ENCODE data around the gene BHLHE40. TPM values are rescaled to one million over a fixed set of nuclear protein-coding genes. Genes with fewer than 3 reads are reported as not detected.

The BHLHE40 gene
- total RNA-seq, 1 experiment from 2014 or later, result 39.0 TPM

GRCh38 chr3:4983739-4984510 is 4.7 kb downstream of the BHLHE40 start:
- peak; percentile 91 for DNase-seq (ENCODE audit: low read depth)

- DNase-seq (ENCODE audit: low read depth), result no peak
Measured at GRCh38 chr3:4984511-4984864, 5.3 kb downstream of the BHLHE40 start.

GRCh38 chr3:4985330-4986174 is 6.3 kb downstream of the BHLHE40 start:
- peak; percentile 89 for DNase-seq (ENCODE audit: low read depth)

GRCh38 chr3:4986175-4986781 is 7.0 kb downstream of the BHLHE40 start:
- peak; percentile 75 for DNase-seq (ENCODE audit: low read depth)

GRCh38 chr3:4986782-4987537 is 7.7 kb downstream of the BHLHE40 start:
- DNase-seq (ENCODE audit: low read depth), result peak; percentile 96

- DNase-seq (ENCODE audit: low read depth), result no peak
Measured at GRCh38 chr3:4987538-4988296, 8.5 kb downstream of the BHLHE40 start.

- no peak for DNase-seq (ENCODE audit: low read depth)
Measured at GRCh38 chr3:4988983-4989834, 10.0 kb downstream of the BHLHE40 start.

- DNase-seq (ENCODE audit: low read depth), result peak; percentile 40
Measured at GRCh38 chr3:4990069-4990468, 10.8 kb downstream of the BHLHE40 start.

- DNase-seq (ENCODE audit: low read depth), result no peak
Measured at GRCh38 chr3:4992118-4992517, 12.9 kb downstream of the BHLHE40 start.

GRCh38 chr3:4993276-4994143 is 14.3 kb downstream of the BHLHE40 start:
- peak; percentile 35 for DNase-seq (ENCODE audit: low read depth)

GRCh38 chr3:4994144-4994730 is 15.0 kb downstream of the BHLHE40 start:
- DNase-seq (ENCODE audit: low read depth), result peak; percentile 71

GRCh38 chr3:4994823-4995499 is 15.7 kb downstream of the BHLHE40 start:
- DNase-seq (ENCODE audit: low read depth), result peak; percentile 97

- peak; percentile 98 for DNase-seq (ENCODE audit: low read depth)
Measured at GRCh38 chr3:4995500-4996053, 16.3 kb downstream of the BHLHE40 start.

GRCh38 chr3:4996223-4996765 is 17.1 kb downstream of the BHLHE40 start:
- no peak for DNase-seq (ENCODE audit: low read depth)

- DNase-seq (ENCODE audit: low read depth), result no peak
Measured at GRCh38 chr3:4996771-4997291, 17.6 kb downstream of the BHLHE40 start.

- DNase-seq (ENCODE audit: low read depth), result no peak
Measured at GRCh38 chr3:4997946-4998345, 18.7 kb downstream of the BHLHE40 start.

- peak; percentile 53 for DNase-seq (ENCODE audit: low read depth)
Measured at GRCh38 chr3:4999531-5000184, 20.4 kb downstream of the BHLHE40 start.

Measured in M059J (cell line).